ENCODE results near the gene HEPN1.

Gene HEPN1

GRCh38 chr11:124874571-124875255, 44.3 kb upstream of the HEPN1 start:
- no peak overlapping the region for H3K9ac ChIP-seq (ENCODE audit: insufficient read length, low read depth)
- no peak for DNase-seq (ENCODE audit: low read depth, low spot score)
- peaks cover 3% of the 10 kb centered on the region for H3K4me1 ChIP-seq (ENCODE audit: insufficient read depth, insufficient read length)
- H3K4me3 ChIP-seq (ENCODE audit: insufficient read length, low read depth), result no peak overlapping the region
- peaks cover 49% of the 10 kb centered on the region for H3K27me3 ChIP-seq (ENCODE audit: insufficient read depth, insufficient read length)
- H3K36me3 ChIP-seq (ENCODE audit: insufficient read depth, insufficient read length, low read length), result no peaks in the 10 kb centered on the region
- H3K9me3 ChIP-seq (ENCODE audit: insufficient read depth, low read length), result no peaks in the 10 kb centered on the region
- TF ChIP-seq YY1 (IDR thresholded peaks at IDR 0.05; ENCODE audit: insufficient read depth, insufficient read length) (no peak), SUZ12 (IDR thresholded peaks at IDR 0.05; ENCODE audit: extremely low read depth, insufficient read depth, insufficient read length) (no peak), ZNF274 (IDR thresholded peaks at IDR 0.05; ENCODE audit: low read depth, low read length) (no peak)

DNA sequence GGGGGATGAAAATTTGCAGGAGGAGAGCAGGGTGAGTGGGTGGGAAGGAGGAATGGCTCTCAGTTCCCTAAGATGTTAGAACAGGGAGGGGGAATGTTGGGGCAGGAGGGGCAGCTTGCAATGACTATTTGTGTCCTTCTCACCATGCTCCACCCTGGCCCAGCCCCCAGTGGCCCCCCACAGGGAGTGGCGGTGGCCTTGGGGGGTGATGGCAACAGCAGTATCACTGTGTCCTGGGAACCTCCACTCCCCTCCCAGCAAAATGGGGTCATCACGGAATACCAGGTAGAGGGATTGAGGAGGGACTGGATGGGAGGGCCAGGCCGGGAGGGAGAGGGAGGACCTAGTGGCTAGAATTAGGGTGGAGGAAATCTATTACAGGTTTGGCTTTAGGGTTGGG, 43.6 kb upstream of the HEPN1 start:
- Histone ChIP-seq H3K36me3 (ENCODE audit: insufficient read depth, insufficient read length, low read length) (no peaks in the 10 kb centered on the region), H3K27me3 (ENCODE audit: insufficient read depth, insufficient read length) (peaks cover 42% of the 10 kb centered on the region), H3K4me3 (ENCODE audit: insufficient read length, low read depth) (peak overlapping the region; percentile 51), H3K9me3 (ENCODE audit: insufficient read depth, low read length) (no peaks in the 10 kb centered on the region), H3K4me1 (ENCODE audit: insufficient read depth, insufficient read length) (peaks cover 3% of the 10 kb centered on the region), H3K9ac (ENCODE audit: insufficient read length, low read depth) (no peak overlapping the region)
- DNase-seq (ENCODE audit: low read depth, low spot score), result no peak
- TF ChIP-seq YY1 (IDR thresholded peaks at IDR 0.05; ENCODE audit: insufficient read depth, insufficient read length), result no peak
- TF ChIP-seq ZNF274 (IDR thresholded peaks at IDR 0.05; ENCODE audit: low read depth, low read length), result no peak
- no peak for TF ChIP-seq SUZ12 (IDR thresholded peaks at IDR 0.05; ENCODE audit: extremely low read depth, insufficient read depth, insufficient read length)

- no peaks in the 10 kb centered on the region for H3K36me3 ChIP-seq (ENCODE audit: insufficient read depth, insufficient read length, low read length)
- H3K4me3 ChIP-seq (ENCODE audit: insufficient read length, low read depth), result peak overlapping the region; percentile 51
- peak overlapping the region; percentile 83 for H3K9ac ChIP-seq (ENCODE audit: insufficient read length, low read depth)
- H3K27me3 ChIP-seq (ENCODE audit: insufficient read depth, insufficient read length), result peaks cover 35% of the 10 kb centered on the region
- no peak for TF ChIP-seq YY1 (IDR thresholded peaks at IDR 0.05; ENCODE audit: insufficient read depth, insufficient read length)
- no peak for TF ChIP-seq ZNF274 (IDR thresholded peaks at IDR 0.05; ENCODE audit: low read depth, low read length)
- peak; percentile 91 for DNase-seq (ENCODE audit: low read depth, low spot score)
- no peaks in the 10 kb centered on the region for H3K9me3 ChIP-seq (ENCODE audit: insufficient read depth, low read length)
- peaks cover 3% of the 10 kb centered on the region for H3K4me1 ChIP-seq (ENCODE audit: insufficient read depth, insufficient read length)
Observed at GRCh38 chr11:124875943-124876817, 42.9 kb upstream of the HEPN1 start.

DNA sequence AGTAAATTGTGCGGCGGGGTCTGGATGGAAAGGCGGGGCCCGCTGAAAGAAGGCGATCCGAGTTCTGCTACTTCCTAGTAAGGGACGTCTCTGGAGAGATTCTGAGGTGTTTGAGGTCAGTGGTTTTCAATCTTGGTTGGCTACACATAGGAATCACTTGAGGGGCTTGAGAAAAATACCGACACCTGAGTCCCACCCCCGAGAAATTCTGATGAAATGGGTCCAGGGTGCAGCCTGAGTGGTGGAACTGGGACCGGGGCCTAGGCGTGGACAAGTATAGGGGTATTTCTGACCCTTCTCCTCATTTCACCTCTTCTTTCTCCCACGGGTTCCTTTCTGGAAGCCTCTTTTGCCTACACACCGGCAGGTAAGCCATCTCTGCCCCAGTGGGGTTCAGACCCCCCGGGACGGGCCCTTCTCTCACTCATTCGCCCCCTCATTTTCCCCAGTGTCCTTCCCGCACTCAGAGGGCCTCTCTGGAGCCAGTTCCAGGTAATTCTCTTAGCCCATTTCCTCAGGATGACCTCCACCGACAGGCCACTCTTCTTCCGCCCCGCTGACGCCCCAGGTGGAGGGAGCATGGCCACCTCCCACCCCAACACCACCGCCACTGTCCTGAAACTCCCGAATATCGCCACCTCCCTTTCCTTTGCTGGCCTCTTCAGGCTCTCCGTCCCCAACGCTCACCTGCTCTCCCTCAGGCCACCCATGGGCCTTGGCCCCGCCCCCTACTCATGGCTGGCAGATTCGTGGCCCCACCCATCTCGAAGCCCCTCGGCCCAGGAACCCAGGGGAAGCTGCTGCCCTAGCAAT, 42.0 kb upstream of the HEPN1 start:
- H3K27me3 ChIP-seq (ENCODE audit: insufficient read depth, insufficient read length), result peaks cover 27% of the 10 kb centered on the region

DNA sequence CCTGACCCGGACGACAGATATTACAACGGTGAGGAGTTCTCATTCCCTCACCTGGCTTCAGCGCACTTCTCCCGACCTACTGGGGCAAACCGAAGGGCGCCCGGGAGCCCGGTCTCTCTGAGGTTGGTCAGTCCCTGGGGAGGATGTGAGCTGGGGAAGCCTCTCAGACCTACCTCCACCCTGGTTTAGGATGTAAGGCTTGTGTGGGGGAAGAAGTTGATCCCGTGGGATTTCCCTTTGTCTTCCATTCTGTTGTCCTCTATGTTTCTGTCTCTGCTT, 41.5 kb upstream of the HEPN1 start:
- TF ChIP-seq YY1 (IDR thresholded peaks at IDR 0.05; ENCODE audit: insufficient read depth, insufficient read length) (no peak), ZNF274 (IDR thresholded peaks at IDR 0.05; ENCODE audit: low read depth, low read length) (no peak), SUZ12 (IDR thresholded peaks at IDR 0.05; ENCODE audit: extremely low read depth, insufficient read depth, insufficient read length) (no peak)
- no peaks in the 10 kb centered on the region for H3K36me3 ChIP-seq (ENCODE audit: insufficient read depth, insufficient read length, low read length)
- H3K9ac ChIP-seq (ENCODE audit: insufficient read length, low read depth), result no peak overlapping the region
- peaks cover 3% of the 10 kb centered on the region for H3K4me1 ChIP-seq (ENCODE audit: insufficient read depth, insufficient read length)
- no peak for DNase-seq (ENCODE audit: low read depth, low spot score)
- H3K27me3 ChIP-seq (ENCODE audit: insufficient read depth, insufficient read length), result peaks cover 21% of the 10 kb centered on the region
- no peaks in the 10 kb centered on the region for H3K9me3 ChIP-seq (ENCODE audit: insufficient read depth, low read length)
- H3K4me3 ChIP-seq (ENCODE audit: insufficient read length, low read depth), result no peak overlapping the region

More for the DNA sequence above, 42.0 kb upstream of the HEPN1 start:
- Histone ChIP-seq H3K9ac (ENCODE audit: insufficient read length, low read depth) (peak overlapping the region; percentile 70), H3K36me3 (ENCODE audit: insufficient read depth, insufficient read length, low read length) (no peaks in the 10 kb centered on the region), H3K4me1 (ENCODE audit: insufficient read depth, insufficient read length) (peaks cover 3% of the 10 kb centered on the region), H3K4me3 (ENCODE audit: insufficient read length, low read depth) (peak overlapping the region; percentile 50), H3K9me3 (ENCODE audit: insufficient read depth, low read length) (no peaks in the 10 kb centered on the region)
- no peak for TF ChIP-seq SUZ12 (IDR thresholded peaks at IDR 0.05; ENCODE audit: extremely low read depth, insufficient read depth, insufficient read length)
- DNase-seq (ENCODE audit: low read depth, low spot score), result no peak

GRCh38 chr11:124877910-124878758, 40.9 kb upstream of the HEPN1 start:
- no peak for DNase-seq (ENCODE audit: low read depth, low spot score)
- TF ChIP-seq ZNF274 (IDR thresholded peaks at IDR 0.05; ENCODE audit: low read depth, low read length), result no peak
- no peak for TF ChIP-seq YY1 (IDR thresholded peaks at IDR 0.05; ENCODE audit: insufficient read depth, insufficient read length)
- TF ChIP-seq SUZ12 (IDR thresholded peaks at IDR 0.05; ENCODE audit: extremely low read depth, insufficient read depth, insufficient read length), result no peak
- Histone ChIP-seq H3K36me3 (ENCODE audit: insufficient read depth, insufficient read length, low read length) (no peaks in the 10 kb centered on the region), H3K27me3 (ENCODE audit: insufficient read depth, insufficient read length) (peaks cover 16% of the 10 kb centered on the region), H3K9me3 (ENCODE audit: insufficient read depth, low read length) (no peaks in the 10 kb centered on the region), H3K4me3 (ENCODE audit: insufficient read length, low read depth) (no peak overlapping the region), H3K9ac (ENCODE audit: insufficient read length, low read depth) (no peak overlapping the region), H3K4me1 (ENCODE audit: insufficient read depth, insufficient read length) (peaks cover 3% of the 10 kb centered on the region)

Measured in NT2/D1 (cell line).